H4 (cell line): ENCODE results near the gene UBQLNL. TPM values are rescaled to one million over a fixed set of nuclear protein-coding genes. Genes with fewer than 3 reads are reported as not detected.

Source experiments
- DNase-seq: peaks from one replicate; pipeline ENCODE4 v3.0.0-alpha.2; 2015; ENCODE audit warnings: low spot score
- total RNA-seq: library from RNA; depleted of rRNA; stranded (reverse); fragments of >200 nt; shearing (Covaris generic); gene quantifications from 2 replicates; pipeline ENCODE4 v1.2.3, GENCODE V29; 2014; rRNA removed

The UBQLNL gene
- total RNA-seq, 1 experiment from 2014 or later: not detected

DNA sequence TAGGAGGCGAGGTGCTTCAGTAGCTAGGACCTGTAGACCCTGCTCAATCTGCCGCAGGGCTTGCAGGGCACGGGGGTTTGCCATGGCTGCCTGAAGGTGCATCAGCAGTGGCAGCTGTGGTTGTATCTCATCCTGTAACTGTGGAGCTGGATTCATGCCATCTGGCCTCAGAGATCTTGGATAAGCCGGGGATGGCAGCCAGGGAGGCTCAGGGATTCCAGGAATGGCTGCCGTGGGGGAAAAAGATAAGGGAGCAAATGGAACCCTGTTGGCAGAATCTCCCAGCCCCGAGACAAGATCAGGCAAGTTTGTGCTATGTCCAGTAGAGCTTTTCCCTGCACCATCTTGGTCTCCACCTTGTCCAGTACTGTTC is 8.6 kb downstream of the UBQLNL start:
- no peak for DNase-seq

DNA sequence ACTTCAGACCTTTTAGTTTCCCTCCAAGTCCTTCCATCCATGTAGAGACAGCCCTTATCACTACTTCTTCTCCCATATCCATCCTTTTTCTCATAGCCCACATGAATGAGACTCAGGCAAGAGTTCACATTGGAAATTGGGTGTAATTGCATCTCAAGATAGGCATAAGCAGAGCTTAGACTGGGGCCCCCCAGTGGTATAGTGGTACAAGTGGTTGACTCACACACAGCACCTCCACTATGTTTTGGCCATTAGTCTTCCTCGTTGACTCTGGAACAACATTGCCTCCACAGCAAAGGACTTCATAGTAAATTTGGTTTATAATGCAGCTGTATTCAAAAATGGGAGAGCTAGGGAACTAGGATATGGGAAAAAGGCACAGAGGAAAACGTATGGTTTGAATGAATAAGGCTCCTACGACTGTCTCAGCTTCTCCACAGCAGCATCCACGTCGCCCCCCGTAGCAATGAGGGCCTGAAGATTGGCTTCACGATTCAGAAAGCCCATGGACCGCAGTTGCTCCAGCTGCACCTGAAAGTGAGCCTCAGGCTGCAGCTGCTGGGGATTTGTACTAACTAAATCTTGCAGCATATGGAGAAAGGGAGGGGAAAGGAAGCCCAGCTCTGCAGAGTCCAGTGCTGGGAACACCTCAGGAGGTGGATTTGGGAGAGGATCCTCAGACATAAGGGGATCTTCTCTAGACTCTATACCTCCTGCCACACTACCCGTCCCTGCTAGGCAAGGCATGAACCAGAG is 9.1 kb downstream of the UBQLNL start:
- DNase-seq: no peak

DNA sequence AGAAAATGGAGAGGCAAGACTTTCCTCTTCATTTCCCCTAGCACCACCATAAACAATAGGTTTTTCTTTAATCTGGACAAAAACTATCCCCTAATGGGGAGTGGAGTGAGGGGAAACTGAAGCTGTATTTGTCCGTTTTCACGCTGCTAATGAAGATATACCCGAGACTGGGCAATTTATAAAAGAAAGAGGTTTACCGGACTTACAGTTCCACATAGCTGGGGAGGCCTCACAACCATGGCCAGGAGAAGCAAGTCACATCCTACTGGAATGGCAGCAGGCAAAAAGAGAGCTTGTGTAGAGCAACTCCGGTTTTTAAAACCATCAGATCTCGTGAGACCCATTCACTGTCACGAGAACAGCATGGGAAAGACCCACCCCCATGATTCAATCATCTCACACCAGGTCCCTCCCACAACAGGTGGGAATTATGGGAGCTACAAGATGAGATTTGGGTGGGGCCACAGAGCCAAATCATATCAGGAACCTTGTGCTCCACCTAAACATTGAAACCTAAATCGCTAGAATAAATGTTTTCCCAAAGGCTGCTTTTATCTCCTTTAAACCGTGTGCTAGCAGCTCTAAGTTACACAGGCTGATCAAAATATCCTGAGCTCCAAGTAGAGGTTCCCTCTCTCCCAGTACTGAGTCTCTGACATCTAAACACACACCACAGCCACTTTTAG is 11.0 kb downstream of the UBQLNL start:
- DNase-seq: peak; percentile 39

DNA sequence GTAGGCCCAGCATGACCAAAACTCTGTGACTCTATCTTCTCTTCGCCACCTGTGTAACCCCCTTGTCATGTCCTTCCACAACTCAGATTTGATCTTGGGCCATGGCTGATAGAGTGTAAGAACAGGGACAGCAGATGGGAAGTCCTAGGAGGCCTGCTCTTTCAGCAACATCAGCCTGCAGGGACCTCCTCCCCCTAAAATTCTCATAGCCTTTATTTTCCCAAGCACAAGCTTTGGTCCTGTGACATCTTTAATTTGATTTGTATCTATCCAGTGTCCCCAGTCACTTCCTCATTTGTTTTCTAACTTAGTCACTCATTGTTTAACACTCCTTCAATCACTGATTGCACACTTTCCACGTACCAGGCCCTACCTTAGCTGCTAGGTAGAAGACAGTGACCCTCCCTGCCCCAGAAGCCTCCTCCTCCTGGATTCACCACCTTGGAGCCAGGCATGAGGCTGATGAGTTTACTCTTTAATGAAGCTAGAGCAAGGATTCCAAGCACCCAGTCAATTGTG is 12.0 kb downstream of the UBQLNL start:
- DNase-seq: no peak

DNA sequence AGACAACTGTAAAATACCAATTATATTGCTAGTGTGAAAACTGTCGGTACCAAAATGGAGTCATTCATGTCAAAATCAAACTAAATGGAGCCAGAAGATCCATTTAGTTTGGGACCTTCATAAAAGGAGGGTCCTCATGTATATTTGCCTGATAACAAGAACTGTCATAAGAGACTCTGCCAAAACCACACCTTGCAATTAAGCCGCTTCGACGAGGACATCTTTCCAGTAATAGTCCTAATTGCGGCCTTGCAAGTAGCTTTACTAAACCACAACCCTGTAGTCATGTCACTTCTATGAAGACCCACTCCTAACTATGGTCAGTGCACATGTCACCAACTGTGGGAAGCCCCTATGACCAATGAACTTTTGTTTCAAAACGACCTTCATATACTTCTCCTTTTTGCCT is 16.1 kb downstream of the UBQLNL start:
- no peak for DNase-seq

DNA sequence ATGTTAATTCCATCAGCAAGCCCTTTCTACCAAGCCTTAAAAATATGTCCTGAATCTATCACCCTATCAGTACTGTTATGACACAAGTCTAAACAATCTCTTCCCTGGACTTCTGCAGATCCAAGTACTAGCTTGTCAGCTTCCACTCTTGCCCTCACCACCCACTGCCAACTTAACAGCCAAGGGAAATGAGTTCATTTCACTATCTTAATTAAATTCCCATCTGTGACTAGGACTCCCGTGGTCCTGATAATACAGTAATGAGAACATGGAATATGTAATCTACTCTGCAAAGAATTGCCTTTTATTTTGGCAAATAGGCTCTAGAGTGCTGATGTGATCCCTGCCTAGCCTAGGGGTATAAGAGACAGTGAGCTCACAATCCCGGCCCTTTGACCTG is 16.8 kb downstream of the UBQLNL start:
- DNase-seq: no peak

DNA sequence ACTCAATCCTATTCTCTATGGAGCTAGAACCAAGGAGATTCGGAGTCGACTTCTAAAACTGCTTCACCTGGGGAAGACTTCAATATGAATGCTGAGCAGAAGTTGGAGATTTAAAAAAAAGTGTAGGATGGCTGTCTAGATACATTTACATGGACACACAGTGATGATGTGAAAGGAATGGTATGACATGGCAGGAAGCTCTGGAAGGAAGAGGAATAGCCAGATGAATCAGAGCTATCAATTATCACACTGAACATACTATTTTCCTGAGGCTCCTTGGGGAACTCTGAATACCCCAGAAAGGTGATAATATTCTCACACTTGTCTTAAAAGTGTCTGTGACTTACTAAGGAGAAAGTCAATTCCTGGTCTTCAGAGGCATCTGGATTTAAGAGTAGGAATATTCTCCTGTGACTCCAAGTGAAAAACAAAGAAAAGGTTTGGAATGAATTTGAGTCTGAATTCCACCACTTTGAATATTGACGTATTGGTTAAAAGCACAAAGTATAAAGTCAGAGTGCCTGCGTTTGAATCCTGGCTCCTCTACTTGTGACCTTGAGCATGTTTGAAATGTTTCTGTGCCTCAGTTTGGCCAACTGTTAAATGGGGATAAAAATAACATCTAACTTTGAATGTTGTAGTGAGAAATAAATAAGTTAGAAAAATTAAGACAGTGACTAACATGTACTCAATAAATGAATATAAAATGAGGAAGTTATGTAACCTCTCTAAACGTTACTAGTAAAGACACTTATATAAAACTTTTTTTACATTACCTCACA is 26.7 kb downstream of the UBQLNL start:
- no peak for DNase-seq

DNA sequence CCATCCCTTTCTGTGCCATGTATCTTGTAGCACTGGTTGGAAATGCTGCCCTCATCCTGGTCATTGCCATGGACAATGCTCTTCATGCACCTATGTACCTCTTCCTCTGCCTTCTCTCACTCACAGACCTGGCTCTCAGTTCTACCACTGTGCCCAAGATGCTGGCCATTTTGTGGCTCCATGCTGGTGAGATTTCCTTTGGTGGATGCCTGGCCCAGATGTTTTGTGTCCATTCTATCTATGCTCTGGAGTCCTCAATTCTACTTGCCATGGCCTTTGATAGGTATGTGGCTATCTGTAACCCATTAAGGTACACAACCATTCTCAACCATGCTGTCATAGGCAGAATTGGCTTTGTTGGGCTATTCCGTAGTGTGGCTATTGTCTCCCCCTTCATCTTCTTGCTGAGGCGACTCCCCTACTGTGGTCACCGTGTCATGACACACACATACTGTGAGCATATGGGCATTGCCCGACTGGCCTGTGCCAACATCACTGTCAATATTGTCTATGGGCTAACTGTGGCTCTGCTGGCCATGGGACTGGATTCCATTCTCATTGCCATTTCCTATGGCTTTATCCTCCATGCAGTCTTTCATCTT is 27.6 kb downstream of the UBQLNL start:
- no peak for DNase-seq

DNA sequence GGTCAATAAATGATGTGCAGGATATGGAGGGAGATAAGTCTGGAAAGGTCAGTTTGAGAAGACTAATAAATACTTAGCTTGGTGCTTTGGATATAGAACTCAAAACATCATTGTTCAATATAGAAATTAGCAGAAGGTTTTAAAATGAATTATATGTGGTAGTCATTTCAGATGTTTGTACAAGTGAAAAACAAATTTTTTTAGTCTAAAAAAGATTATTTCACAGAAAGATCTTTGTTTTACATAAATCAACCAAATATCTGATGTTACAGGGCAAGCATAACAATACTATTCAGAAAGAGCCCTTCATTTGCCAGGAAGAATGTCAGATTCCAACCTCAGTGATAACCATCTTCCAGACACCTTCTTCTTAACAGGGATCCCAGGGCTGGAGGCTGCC is 28.1 kb downstream of the UBQLNL start, which contains the start of gene OR52D1:
Gene OR52D1, plus strand, starts transcription at position 301 of the 400 bp plus-strand sequence. Its CDS starts 22 bp downstream, at position 323.
- no peak for DNase-seq

DNA sequence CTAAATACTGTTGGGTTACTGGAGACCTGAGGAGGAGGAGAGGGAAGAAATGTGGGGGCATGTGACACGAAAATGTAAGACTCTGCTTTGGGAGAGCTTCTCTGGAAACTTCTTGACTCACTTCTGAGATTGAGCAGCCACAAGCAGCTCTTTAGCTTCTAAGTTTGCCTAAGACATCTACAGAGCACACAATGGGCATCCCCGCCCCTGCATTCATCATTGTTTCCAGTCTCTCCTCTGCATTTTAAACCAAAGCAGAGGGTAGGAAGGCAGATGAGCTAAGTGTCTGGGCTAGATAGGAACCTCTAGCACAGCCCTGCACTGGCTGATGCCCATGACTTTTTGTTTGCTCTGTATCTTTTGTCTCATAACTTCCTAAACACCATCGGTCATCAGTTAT is 30.1 kb downstream of the UBQLNL start:
- no peak for DNase-seq

DNA sequence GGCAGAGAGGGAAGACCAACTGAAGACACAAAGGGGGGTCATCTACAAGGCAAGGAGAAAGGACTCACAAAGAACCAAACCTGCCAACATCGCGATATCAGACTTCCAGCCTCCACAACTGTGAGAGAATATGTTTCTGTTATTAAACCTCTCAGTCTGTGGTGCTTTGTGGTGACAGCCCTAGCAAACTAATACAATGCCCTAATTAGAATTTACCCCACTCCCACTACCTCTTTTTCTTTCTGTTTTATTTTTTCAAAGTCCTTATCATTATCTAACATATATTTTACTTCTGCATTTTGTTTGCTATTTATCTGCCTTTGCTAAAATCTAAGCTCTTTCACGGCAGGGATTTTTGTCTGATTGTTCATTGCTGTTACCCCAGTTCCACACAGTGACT is 30.5 kb downstream of the UBQLNL start:
- no peak for DNase-seq

DNA sequence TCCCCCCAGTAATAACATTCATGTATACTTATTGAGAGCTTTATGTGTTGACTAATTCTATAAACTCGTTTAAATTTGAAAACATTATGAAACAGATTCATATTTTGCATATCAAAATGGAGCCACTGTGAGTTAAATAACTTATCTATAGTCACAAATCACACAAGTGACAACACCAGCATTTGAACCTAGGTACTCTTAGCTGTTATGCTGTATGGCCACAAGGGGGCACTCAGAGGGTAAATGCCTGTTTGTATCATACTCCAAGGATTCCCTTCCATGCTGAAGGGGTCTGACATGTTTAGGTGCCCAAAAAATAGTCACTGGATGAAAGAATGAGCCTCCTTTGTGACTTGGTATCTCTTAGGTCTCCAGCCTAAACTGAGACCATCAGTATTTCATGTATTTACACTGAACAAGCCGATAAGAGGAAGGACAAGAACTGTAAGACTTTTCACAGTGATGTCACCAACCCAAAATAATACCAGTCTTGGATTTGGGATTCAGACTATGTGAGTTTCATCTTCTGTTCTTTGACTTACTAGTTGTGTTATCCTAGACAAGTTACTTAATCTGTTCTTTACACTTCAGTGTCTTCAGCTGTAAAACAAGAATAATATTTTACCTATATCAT is 40.2 kb downstream of the UBQLNL start:
- peak; percentile 40 for DNase-seq

DNA sequence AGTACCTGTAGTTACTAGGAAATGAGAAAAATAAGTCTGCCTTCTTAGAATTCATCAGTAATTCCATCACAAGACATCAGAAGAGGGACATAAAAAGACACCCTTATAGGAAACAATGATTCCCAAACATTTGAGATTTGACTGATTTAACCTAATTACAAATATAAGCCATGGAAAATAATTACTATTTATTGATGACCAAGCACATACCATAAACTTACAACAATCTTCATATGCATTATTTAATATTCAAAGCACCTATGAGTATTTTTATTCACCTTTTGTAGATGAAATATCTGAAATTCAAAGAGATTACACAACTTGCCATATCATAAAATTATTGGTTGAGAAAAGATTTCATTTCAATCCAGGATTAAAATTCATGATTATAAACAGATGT is 42.6 kb downstream of the UBQLNL start:
- DNase-seq: no peak

DNA sequence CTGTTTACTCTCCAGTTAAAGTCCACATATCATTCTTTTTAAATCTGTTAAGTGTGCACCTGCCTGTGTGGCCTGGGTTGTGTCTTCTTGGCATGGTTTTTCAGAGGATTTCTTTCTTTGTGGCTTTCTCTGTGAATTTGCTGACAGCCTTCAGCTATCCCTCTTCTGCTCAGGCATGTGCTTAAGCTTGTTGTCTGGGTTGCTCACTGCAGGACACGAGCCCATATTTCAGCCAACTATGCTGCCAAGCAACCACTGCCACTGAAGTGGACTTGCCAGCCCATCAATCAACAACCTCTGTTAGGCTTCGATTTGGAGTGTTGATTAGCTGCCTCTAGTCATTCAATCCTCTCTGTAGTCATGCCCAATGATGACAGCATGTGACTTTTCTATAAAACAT is 49.0 kb downstream of the UBQLNL start:
- no peak for DNase-seq

Other genes starting within 250 kb of the UBQLNL start
- 28.6 and 32.7 TPM in 2 replicates for gene HBE1, start 246.8 kb downstream of the UBQLNL start, total RNA-seq
- gene OR51B4, start 214.8 kb downstream of the UBQLNL start, total RNA-seq: 1.1 and 6.9 TPM in 2 replicates
- gene OR51B2, start 192.4 kb downstream of the UBQLNL start, total RNA-seq: not detected in 2 replicates
- gene OR51B5, start 173.2 kb downstream of the UBQLNL start, total RNA-seq: 28.2 and 31.4 TPM in 2 replicates
- gene OR51B6, start 165.2 kb downstream of the UBQLNL start, total RNA-seq: not detected in 2 replicates
- gene OR51M1, start 132.9 kb downstream of the UBQLNL start, total RNA-seq: not detected in 2 replicates
- not detected in 2 replicates for gene OR51Q1, start 94.6 kb downstream of the UBQLNL start, total RNA-seq
- 0.45 TPM in 1 of 2 replicates, not detected in the other for gene OR51I1, start 75.2 kb downstream of the UBQLNL start, total RNA-seq
- not detected in 2 replicates for gene OR51I2, start 67.4 kb downstream of the UBQLNL start, total RNA-seq
- gene OR52D1, start 28.0 kb downstream of the UBQLNL start, total RNA-seq: not detected in 2 replicates
- not detected in 2 replicates for gene UBQLN3, start 6.7 kb downstream of the UBQLNL start, total RNA-seq
- not detected in 2 replicates for gene OR52H1, start 31.8 kb upstream of the UBQLNL start, total RNA-seq
- not detected in 2 replicates for gene OR52B6, start 64.2 kb upstream of the UBQLNL start, total RNA-seq
- gene TRIM6, start 79.9 kb upstream of the UBQLNL start, total RNA-seq: 6.4 and 11.2 TPM in 2 replicates
- 14.4 and 19.1 TPM in 2 replicates for gene TRIM34, start 108.3 kb upstream of the UBQLNL start, total RNA-seq
- 36.5 and 38.1 TPM in 2 replicates for gene TRIM5, start 168.4 kb upstream of the UBQLNL start, total RNA-seq
- gene TRIM22, start 173.1 kb upstream of the UBQLNL start, total RNA-seq: 62.8 and 69.6 TPM in 2 replicates
- not detected in 2 replicates for gene OR56B1, start 219.7 kb upstream of the UBQLNL start, total RNA-seq
- not detected in 2 replicates for gene OR52N4, start 237.5 kb upstream of the UBQLNL start, total RNA-seq